HepG2 (cell line): ENCODE results near the gene KDM4B. TPM values are rescaled to one million over a fixed set of nuclear protein-coding genes. Genes with fewer than 3 reads are reported as not detected.

ENCODE experiments used
- E2F2 ChIP-seq: sonication (generic); formaldehyde crosslinking; IDR thresholded peaks from 2 replicates; pipeline ENCODE4 v1.4.0; 2020; ENCODE audit warnings: missing genetic modification reagents, borderline replicate concordance
- HIVEP1 ChIP-seq: sonication (generic); formaldehyde crosslinking; IDR thresholded peaks from 2 replicates; pipeline ENCODE4 v1.4.0; 2020; ENCODE audit warnings: mild to moderate bottlenecking, missing genetic modification reagents
- NR2C2 ChIP-seq: sonication (generic); formaldehyde crosslinking; IDR thresholded peaks from 2 replicates; pipeline ENCODE4 v1.4.0; 2020; ENCODE audit warnings: missing genetic modification reagents, mild to moderate bottlenecking, moderate library complexity, borderline replicate concordance
- NR2F6 ChIP-seq, 2 experiments: IDR thresholded peaks; 2 replicates each; pipeline ENCODE4 v1.6.1; 2016; ENCODE audit warnings: antibody characterized with exemption in 1 of 2, mild to moderate bottlenecking in 1 of 2
- POLR2A ChIP-seq, 2 experiments: IDR thresholded peaks; 2 replicates each; pipeline ENCODE4 v1.6.1; 2011; ENCODE audit warnings: low read depth in 2 of 2, low read length in 2 of 2, mild to moderate bottlenecking in 1 of 2, moderate library complexity in 1 of 2; ENCODE audit not compliant: insufficient read depth in 1 of 2
- POLR2AphosphoS5 ChIP-seq: IDR thresholded peaks from 2 replicates; pipeline ENCODE4 v1.6.1; 2012; ENCODE audit warnings: low read depth, low read length
- RAD51 ChIP-seq: fragments of 450-650 bp; IDR thresholded peaks from 2 replicates; pipeline ENCODE4 v1.6.1; 2016; ENCODE audit warnings: borderline replicate concordance
- SAFB2 ChIP-seq: sonication (generic); formaldehyde crosslinking; IDR thresholded peaks from 2 replicates; pipeline ENCODE4 v1.5.1; 2020; ENCODE audit warnings: missing genetic modification reagents, low read depth, mild to moderate bottlenecking, borderline replicate concordance
- TARDBP ChIP-seq: sonication (generic); formaldehyde crosslinking; IDR thresholded peaks from 2 replicates; pipeline ENCODE4 v1.8.0; 2022; ENCODE audit warnings: mild to moderate bottlenecking, missing genetic modification reagents
- TBX2 ChIP-seq: sonication (generic); formaldehyde crosslinking; IDR thresholded peaks from 2 replicates; pipeline ENCODE4 v1.5.0; 2020; ENCODE audit warnings: missing genetic modification reagents, mild to moderate bottlenecking, borderline replicate concordance
- ZNF263 ChIP-seq: sonication (generic); formaldehyde crosslinking; IDR thresholded peaks from 2 replicates; pipeline ENCODE4 v1.4.0; 2020; ENCODE audit warnings: missing genetic modification reagents
- ZNF343 ChIP-seq: sonication (generic); formaldehyde crosslinking; IDR thresholded peaks from 2 replicates; pipeline ENCODE4 v1.4.0; 2020; ENCODE audit warnings: mild to moderate bottlenecking, missing genetic modification reagents
- ZNF569 ChIP-seq: sonication (generic); formaldehyde crosslinking; IDR thresholded peaks from 2 replicates; pipeline ENCODE4 v1.5.0; 2020; ENCODE audit warnings: mild to moderate bottlenecking, missing genetic modification reagents, moderate library complexity, borderline replicate concordance
- ZSCAN25 ChIP-seq: sonication (generic); formaldehyde crosslinking; IDR thresholded peaks from 2 replicates; pipeline ENCODE4 v1.8.0; 2022; ENCODE audit warnings: mild to moderate bottlenecking, missing genetic modification reagents
- polyA plus RNA-seq, 8 experiments: library from polyadenylated mRNA; depleted of rRNA in 3 of 8; stranded (reverse) in 7 of 8; unstranded in 1 of 8; fragments of >200 nt; fragmentation: Illumina TruSeq in 4 of 8; extraction: Trizol in 4 of 8; gene quantifications; 2 replicates each; pipeline versions ENCODE4 v1.2.1 to v1.2.3, GENCODE V29; 2011 to 2016; ENCODE audit warnings: low read depth in 4 of 8, missing spikeins in 1 of 8, mixed read lengths in 1 of 8; ENCODE audit not compliant: insufficient read depth in 1 of 8
- total RNA-seq, 5 experiments: library from RNA; depleted of rRNA; stranded (reverse); fragments of >200 nt; fragmentation: Illumina TruSeq; extraction: Trizol; gene quantifications; 2 replicates each; pipeline ENCODE4 v1.2.3, GENCODE V29; 2016; ENCODE audit warnings: low read depth in 1 of 5
- TF ChIP-seq, protein P1 (sequence below): sonication (generic); formaldehyde crosslinking; IDR thresholded peaks from 2 replicates; pipeline ENCODE4 v1.5.1; 2020; ENCODE audit warnings: mild to moderate bottlenecking, missing genetic modification reagents, moderate library complexity
- TF ChIP-seq, protein P2 (sequence below): IDR thresholded peaks from 2 replicates; pipeline ENCODE4 v1.6.1; 2016; ENCODE audit warnings: missing genetic modification reagents, missing compliant biosample characterization
- TF ChIP-seq, protein P3 (sequence below): sonication (generic); formaldehyde crosslinking; IDR thresholded peaks from 2 replicates; pipeline ENCODE4 v1.8.0; 2022; ENCODE audit warnings: missing genetic modification reagents, mild to moderate bottlenecking, borderline replicate concordance

The KDM4B gene
- total and polyA plus RNA-seq, 2 of the 13 experiments (the other 11 are each of a cell fraction or from before 2014, with no cell fraction given) = 4.9 to 14.6 TPM

- TF ChIP-seq NR2F6 (IDR thresholded peaks at IDR 0.05) (no peak), NR2F6 (CRISPR knock-in tag; IDR thresholded peaks at IDR 0.05) (0 out of 2 replicates have a peak, but pooled peaks have one; percentile 25), POLR2A (IDR thresholded peaks at IDR 0.05; ENCODE audit: insufficient read depth in 1 of 2, low read depth in 2 of 2, low read length in 2 of 2) (0 out of 4 replicates have a peak, but pooled peaks of 1 of the 2 experiments have one; percentile 32), ZNF263 (CRISPR knock-in tag) (peak; percentile 43; the same call in 1 of the 2 replicates), E2F2 (no peak), RAD51 (no peak), ZSCAN25 (0 out of 2 replicates have a peak, but pooled peaks have one; percentile 2), HIVEP1 (peak; percentile 74; the same call in 1 of the 2 replicates), TARDBP (peak; percentile 36; the same call in 1 of the 2 replicates), POLR2AphosphoS5 (peak; percentile 42; the same call in 1 of the 2 replicates), TBX2 (CRISPR knock-in tag) (peak; percentile 48; the same call in 1 of the 2 replicates), NR2C2 (CRISPR knock-in tag) (peak; percentile 46; the same call in 1 of the 2 replicates), ZNF343 (CRISPR knock-in tag) (peak; percentile 65; the same call in 1 of the 2 replicates), ZNF569 (CRISPR knock-in tag) (no peak), SAFB2 (CRISPR knock-in tag) (peak; percentile 80; the same call in 1 of the 2 replicates)
- TF ChIP-seq, protein P1, sequence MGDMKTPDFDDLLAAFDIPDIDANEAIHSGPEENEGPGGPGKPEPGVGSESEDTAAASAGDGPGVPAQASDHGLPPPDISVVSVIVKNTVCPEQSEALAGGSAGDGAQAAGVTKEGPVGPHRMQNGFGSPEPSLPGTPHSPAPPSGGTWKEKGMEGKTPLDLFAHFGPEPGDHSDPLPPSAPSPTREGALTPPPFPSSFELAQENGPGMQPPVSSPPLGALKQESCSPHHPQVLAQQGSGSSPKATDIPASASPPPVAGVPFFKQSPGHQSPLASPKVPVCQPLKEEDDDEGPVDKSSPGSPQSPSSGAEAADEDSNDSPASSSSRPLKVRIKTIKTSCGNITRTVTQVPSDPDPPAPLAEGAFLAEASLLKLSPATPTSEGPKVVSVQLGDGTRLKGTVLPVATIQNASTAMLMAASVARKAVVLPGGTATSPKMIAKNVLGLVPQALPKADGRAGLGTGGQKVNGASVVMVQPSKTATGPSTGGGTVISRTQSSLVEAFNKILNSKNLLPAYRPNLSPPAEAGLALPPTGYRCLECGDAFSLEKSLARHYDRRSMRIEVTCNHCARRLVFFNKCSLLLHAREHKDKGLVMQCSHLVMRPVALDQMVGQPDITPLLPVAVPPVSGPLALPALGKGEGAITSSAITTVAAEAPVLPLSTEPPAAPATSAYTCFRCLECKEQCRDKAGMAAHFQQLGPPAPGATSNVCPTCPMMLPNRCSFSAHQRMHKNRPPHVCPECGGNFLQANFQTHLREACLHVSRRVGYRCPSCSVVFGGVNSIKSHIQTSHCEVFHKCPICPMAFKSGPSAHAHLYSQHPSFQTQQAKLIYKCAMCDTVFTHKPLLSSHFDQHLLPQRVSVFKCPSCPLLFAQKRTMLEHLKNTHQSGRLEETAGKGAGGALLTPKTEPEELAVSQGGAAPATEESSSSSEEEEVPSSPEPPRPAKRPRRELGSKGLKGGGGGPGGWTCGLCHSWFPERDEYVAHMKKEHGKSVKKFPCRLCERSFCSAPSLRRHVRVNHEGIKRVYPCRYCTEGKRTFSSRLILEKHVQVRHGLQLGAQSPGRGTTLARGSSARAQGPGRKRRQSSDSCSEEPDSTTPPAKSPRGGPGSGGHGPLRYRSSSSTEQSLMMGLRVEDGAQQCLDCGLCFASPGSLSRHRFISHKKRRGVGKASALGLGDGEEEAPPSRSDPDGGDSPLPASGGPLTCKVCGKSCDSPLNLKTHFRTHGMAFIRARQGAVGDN (CRISPR knock-in tag) = peak; percentile 76
- TF ChIP-seq, protein P2, sequence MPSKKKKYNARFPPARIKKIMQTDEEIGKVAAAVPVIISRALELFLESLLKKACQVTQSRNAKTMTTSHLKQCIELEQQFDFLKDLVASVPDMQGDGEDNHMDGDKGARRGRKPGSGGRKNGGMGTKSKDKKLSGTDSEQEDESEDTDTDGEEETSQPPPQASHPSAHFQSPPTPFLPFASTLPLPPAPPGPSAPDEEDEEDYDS = 0 out of 2 replicates have a peak, but pooled peaks have one; percentile 24
- TF ChIP-seq, protein P3, sequence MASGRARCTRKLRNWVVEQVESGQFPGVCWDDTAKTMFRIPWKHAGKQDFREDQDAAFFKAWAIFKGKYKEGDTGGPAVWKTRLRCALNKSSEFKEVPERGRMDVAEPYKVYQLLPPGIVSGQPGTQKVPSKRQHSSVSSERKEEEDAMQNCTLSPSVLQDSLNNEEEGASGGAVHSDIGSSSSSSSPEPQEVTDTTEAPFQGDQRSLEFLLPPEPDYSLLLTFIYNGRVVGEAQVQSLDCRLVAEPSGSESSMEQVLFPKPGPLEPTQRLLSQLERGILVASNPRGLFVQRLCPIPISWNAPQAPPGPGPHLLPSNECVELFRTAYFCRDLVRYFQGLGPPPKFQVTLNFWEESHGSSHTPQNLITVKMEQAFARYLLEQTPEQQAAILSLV = 0 out of 2 replicates have a peak, but pooled peaks have one; percentile 11
Observed at GRCh38 chr19:4971424-4971793, 2.5 kb downstream of the KDM4B start (continued).
